Esophagus (tissue), 2 donors: ENCODE results near the gene PDF. TPM values are rescaled to one million over a fixed set of nuclear protein-coding genes. Genes with fewer than 3 reads are reported as not detected.
"Not testable (repeated sequence)": the region's sequence is repeated elsewhere in the genome, so short reads cannot be mapped to it uniquely, and the experiment has no call there.

Source experiments
- H3K27ac ChIP-seq, 2 donors: one replicate each; pipeline ENCODE4 v1.5.1; 2013; ENCODE audit warnings: low read depth in 2 of 2, mild to moderate bottlenecking in 2 of 2, inconsistent platforms in 1 of 2, low read length in 1 of 2, moderate library complexity in 1 of 2
- H3K27me3 ChIP-seq, 2 donors: one replicate each; pipeline ENCODE4 v1.6.1; 2013; ENCODE audit warnings: low read length in 2 of 2, control low read depth in 1 of 2, mild to moderate bottlenecking in 1 of 2; ENCODE audit not compliant: insufficient read depth in 2 of 2, control insufficient read depth in 1 of 2
- H3K36me3 ChIP-seq, 2 donors: one replicate each; pipeline ENCODE4 v1.6.1; 2013; ENCODE audit warnings: low read length in 1 of 2; ENCODE audit not compliant: control insufficient read depth in 2 of 2, insufficient read depth in 2 of 2
- H3K4me1 ChIP-seq, 2 donors: one replicate each; pipeline ENCODE4 v1.6.1; 2013; ENCODE audit warnings: low read length in 1 of 2; ENCODE audit not compliant: control insufficient read depth in 2 of 2, insufficient read depth in 2 of 2
- H3K4me3 ChIP-seq, 2 donors: one replicate each; pipeline ENCODE4 v1.5.1; 2013; ENCODE audit warnings: low read length in 2 of 2, mild to moderate bottlenecking in 2 of 2, low read depth in 1 of 2, moderate library complexity in 1 of 2
- H3K9me3 ChIP-seq, 2 donors: one replicate each; pipeline ENCODE4 v1.6.1; 2013; ENCODE audit warnings: mild to moderate bottlenecking in 2 of 2, low read depth in 1 of 2, low read length in 1 of 2, moderate library complexity in 1 of 2; ENCODE audit not compliant: control insufficient read depth in 2 of 2, insufficient read depth in 1 of 2
- WGBS, 2 donors: extraction: QIAGEN DNeasy Blood & Tissue Kit; methylation state at CpG; one replicate each; pipeline ENCODE4 v1.1.7; 2013; 5-methylcytosine and 5-hydroxymethylcytosine counted together
- polyA plus RNA-seq, 2 donors: library from polyadenylated mRNA; stranded (reverse); fragments of 200-250 nt; gene quantifications; one replicate each; pipeline ENCODE4 v1.2.3, GENCODE V29; 2013
- donor health status: healthy with polysubstance abuse.
- donor health status: Bipolar disorder and iron deficiency.

Gene PDF
- polyA plus RNA-seq, 2 donors: 3.9 to 16.9 TPM

GRCh38 chr16:69294051-69294450, 36.3 kb downstream of the PDF start:
- Histone ChIP-seq H3K4me1 (no peaks in the 10 kb centered on the region), H3K36me3 (no peaks in the 10 kb centered on the region), H3K27me3 (no peaks in the 10 kb centered on the region), H3K9me3 (no peaks in the 10 kb centered on the region), H3K27ac (no peak overlapping the region), H3K4me3 (no peak overlapping the region)
- 65 to 94% methylated on average over 1 of the region's 1 CpG for WGBS, 2 donors

DNA sequence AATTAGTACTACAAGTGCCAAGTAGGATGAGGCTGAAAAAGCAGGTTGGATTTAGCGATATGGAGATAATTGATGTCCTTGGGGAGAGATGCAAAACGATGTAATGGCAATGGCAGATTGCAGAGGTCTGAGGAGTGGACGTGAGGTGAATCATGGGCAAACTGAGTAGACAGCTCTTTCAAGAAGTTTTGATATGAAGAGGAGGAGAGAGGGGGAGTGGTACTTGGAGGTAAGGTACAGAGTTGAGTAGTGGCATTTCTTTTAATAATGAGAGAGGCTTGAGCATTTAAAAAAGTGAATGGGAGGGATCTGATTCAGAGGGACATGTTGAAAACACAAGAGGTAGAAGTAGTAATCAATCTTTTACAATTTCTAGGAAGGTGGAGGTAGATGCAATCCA, 37.0 kb downstream of the PDF start:
- Histone ChIP-seq H3K27me3 (no peaks in the 10 kb centered on the region), H3K4me1 (no peaks in the 10 kb centered on the region), H3K4me3 (no peak overlapping the region), H3K9me3 (no peaks in the 10 kb centered on the region), H3K27ac (no peak overlapping the region), H3K36me3 (no peaks in the 10 kb centered on the region)
- 59 to 65% methylated on average over 3 of the region's 3 CpGs for WGBS, 2 donors

- H3K27me3 ChIP-seq, H3K4me1 ChIP-seq, H3K36me3 ChIP-seq, H3K27ac ChIP-seq, H3K4me3 ChIP-seq, H3K9me3 ChIP-seq: not testable (repeated sequence)
- WGBS, 2 donors: 89 to 90% methylated on average over 9 of the region's 9 CpGs
Observed at GRCh38 chr16:69291657-69292056, 38.7 kb downstream of the PDF start.

GRCh38 chr16:69286941-69287713, 43.3 kb downstream of the PDF start:
- no peaks in the 10 kb centered on the region for H3K27me3 ChIP-seq
- H3K27ac ChIP-seq: no peak overlapping the region
- WGBS, 2 donors: 62 to 66% methylated on average over 13 of the region's 13 CpGs
- no peaks in the 10 kb centered on the region for H3K4me1 ChIP-seq
- no peaks in the 10 kb centered on the region for H3K36me3 ChIP-seq
- H3K4me3 ChIP-seq: no peak overlapping the region
- H3K9me3 ChIP-seq: no peaks in the 10 kb centered on the region

GRCh38 chr16:69285240-69285639, 45.1 kb downstream of the PDF start:
- Histone ChIP-seq H3K27me3 (no peaks in the 10 kb centered on the region), H3K27ac (no peak overlapping the region), H3K4me1 (no peaks in the 10 kb centered on the region), H3K36me3 (no peaks in the 10 kb centered on the region), H3K9me3 (no peaks in the 10 kb centered on the region), H3K4me3 (no peak overlapping the region)
- WGBS, 2 donors: 80 to 85% methylated on average over 4 of the region's 4 CpGs

- 86% methylated on average over 4 of the region's 4 CpGs for WGBS, 2 donors
- Histone ChIP-seq H3K9me3 (no peaks in the 10 kb centered on the region), H3K27me3 (no peaks in the 10 kb centered on the region), H3K36me3 (no peaks in the 10 kb centered on the region), H3K4me1 (no peaks in the 10 kb centered on the region), H3K27ac (no peak overlapping the region), H3K4me3 (no peak overlapping the region)
Observed at GRCh38 chr16:69283851-69284250, 46.5 kb downstream of the PDF start.

GRCh38 chr16:69277413-69277812, 53.0 kb downstream of the PDF start:
- 63 to 78% methylated on average over 1 of the region's 1 CpG for WGBS, 2 donors
- Histone ChIP-seq H3K4me3 (no peak overlapping the region), H3K36me3 (peaks cover 0 to 2% of the 10 kb centered on the region in 2 donors), H3K27me3 (no peaks in the 10 kb centered on the region), H3K27ac (no peak overlapping the region), H3K4me1 (no peaks in the 10 kb centered on the region), H3K9me3 (no peaks in the 10 kb centered on the region)

Other genes starting within 250 kb of the PDF start
- gene HAS3, start 224.9 kb downstream of the PDF start, polyA plus RNA-seq: 10 to 100 TPM in 1 of 2 donors, 1 to 10 TPM in 1; 9.3 to 12.0 TPM
- 10 to 100 TPM; 18.8 to 43.5 TPM for gene CHTF8, start 198.0 kb downstream of the PDF start, polyA plus RNA-seq
- 10 to 100 TPM; 15.5 to 29.8 TPM for gene UTP4, start 197.9 kb downstream of the PDF start, polyA plus RNA-seq
- 1 to 10 TPM; 4.3 to 4.4 TPM for gene SNTB2, start 143.4 kb downstream of the PDF start, polyA plus RNA-seq
- 10 to 100 TPM; 24.1 to 24.4 TPM for gene VPS4A, start 19.2 kb downstream of the PDF start, polyA plus RNA-seq
- 10 to 100 TPM; 12.9 to 13.5 TPM for gene COG8, start 9.0 kb upstream of the PDF start, polyA plus RNA-seq
- gene NIP7, start 9.2 kb upstream of the PDF start, polyA plus RNA-seq: 10 to 100 TPM; 16.4 to 22.3 TPM
- gene TMED6, start 21.2 kb upstream of the PDF start, polyA plus RNA-seq: under 1 TPM in 1 of 2 donors, not detected in 1; 0.33 TPM
- gene TERF2, start 55.4 kb upstream of the PDF start, polyA plus RNA-seq: 1 to 10 TPM; 5.6 to 9.1 TPM
- 10 to 100 TPM; 41.1 to 64.9 TPM for gene CYB5B, start 94.0 kb upstream of the PDF start, polyA plus RNA-seq
- gene NFAT5, start 235.4 kb upstream of the PDF start, polyA plus RNA-seq: 1 to 10 TPM; 2.7 to 6.5 TPM